Measurements from ENCODE around the gene RASSF8.
"Not testable (repeated sequence)": the region's sequence is repeated elsewhere in the genome, so short reads cannot be mapped to it uniquely, and the experiment has no call there.

RASSF8 gene

DNA sequence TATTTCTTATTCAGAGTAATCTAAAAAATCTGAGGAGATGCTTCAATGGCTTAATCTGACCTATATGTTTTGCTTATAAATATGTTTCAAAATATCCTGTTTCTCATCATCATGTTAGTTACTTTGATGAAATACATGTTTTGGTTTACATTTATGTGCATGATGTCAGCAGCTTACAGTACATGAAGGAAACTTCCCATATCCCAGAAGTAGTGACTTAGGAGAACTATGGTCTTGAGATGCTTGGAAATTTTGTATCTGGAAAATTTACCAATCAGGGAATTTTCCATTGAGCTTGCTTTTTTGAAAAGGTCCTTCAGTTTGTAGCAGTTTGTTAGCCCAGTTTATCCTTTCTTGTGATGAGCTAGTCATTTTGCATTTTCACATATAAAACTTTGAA lies 73.3 kb downstream of the RASSF8 start:
- DNase-seq = no peak

- DNase-seq = no peak
Observed at GRCh38 chr12:26032290-26032689, 73.8 kb downstream of the RASSF8 start.

DNA sequence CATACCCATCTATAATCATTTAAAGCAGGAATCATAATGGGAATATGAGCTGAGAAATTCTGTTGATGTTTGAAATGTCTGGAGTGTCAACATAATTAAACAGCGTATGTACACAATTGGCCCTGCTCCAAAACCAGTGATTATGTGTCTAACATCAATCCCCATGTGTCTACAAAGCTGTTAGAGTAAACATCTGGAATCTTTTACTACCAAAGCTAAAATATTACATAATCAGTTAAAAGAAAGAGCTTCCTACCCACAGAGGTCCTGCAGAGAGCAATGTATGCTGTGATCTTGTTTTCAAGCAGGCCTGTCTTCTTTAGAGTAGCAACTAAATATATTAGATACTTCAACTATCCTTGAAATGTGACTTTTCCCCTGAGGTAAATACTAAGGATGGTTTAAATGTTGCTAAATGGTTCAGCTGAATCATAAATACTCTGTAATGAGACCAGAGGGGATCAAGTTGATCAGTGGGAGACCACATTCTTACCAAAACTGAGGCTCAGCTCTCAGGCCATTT lies 74.3 kb downstream of the RASSF8 start:
- DNase-seq = no peak

- no peak for DNase-seq
Observed at GRCh38 chr12:26034371-26035142, 76.1 kb downstream of the RASSF8 start.

DNA sequence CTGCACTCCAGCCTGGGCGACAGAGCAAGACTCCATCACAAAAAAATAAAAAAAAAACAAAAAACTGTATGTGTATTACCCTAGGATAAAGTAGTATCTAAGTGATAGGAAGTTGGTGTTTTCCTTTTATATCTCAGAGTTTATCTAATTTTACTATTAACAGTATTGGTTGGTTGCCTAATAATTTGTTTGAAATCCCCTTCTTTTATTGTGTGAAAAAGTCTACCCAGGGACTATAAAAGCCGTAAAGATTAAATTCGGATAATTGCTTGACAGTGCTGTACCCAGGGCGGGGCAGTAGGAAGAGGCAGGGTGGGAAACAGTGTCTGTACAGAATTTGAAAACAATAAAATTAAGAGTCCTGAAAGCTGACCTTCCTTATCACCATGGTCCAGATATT lies 78.4 kb downstream of the RASSF8 start:
- no peak for DNase-seq

DNA sequence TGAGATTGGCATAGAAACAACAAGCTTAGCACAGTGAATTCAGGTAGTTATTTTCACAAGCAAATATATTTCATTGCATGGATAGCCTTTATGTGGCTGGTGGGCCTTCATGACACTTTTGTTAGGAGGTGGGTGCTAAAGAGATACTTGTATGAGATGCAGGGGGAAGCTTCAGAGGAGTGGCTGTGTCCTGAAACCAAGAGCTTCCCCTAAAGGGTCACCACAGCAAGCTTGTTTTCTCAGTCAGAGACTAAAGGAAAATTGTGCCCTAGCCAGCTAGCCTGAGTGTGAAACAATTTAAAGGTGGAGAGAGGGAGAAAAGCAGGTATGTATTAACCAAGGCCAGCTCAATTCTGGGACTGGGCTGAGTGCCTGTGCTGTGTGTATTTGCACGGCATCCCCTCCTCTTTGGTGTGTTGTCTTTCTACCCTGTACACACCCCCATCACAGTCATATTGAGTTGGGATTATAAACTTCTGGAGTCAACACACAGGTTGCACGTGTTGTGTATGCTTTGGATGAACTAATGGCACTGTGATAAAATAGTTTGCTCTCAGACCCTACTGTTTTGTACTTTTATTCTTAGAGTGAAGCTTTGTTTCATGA lies 79.2 kb downstream of the RASSF8 start:
- no peak for DNase-seq

GRCh38 chr12:26042645-26043044 lies 84.2 kb downstream of the RASSF8 start:
- DNase-seq = no peak

DNA sequence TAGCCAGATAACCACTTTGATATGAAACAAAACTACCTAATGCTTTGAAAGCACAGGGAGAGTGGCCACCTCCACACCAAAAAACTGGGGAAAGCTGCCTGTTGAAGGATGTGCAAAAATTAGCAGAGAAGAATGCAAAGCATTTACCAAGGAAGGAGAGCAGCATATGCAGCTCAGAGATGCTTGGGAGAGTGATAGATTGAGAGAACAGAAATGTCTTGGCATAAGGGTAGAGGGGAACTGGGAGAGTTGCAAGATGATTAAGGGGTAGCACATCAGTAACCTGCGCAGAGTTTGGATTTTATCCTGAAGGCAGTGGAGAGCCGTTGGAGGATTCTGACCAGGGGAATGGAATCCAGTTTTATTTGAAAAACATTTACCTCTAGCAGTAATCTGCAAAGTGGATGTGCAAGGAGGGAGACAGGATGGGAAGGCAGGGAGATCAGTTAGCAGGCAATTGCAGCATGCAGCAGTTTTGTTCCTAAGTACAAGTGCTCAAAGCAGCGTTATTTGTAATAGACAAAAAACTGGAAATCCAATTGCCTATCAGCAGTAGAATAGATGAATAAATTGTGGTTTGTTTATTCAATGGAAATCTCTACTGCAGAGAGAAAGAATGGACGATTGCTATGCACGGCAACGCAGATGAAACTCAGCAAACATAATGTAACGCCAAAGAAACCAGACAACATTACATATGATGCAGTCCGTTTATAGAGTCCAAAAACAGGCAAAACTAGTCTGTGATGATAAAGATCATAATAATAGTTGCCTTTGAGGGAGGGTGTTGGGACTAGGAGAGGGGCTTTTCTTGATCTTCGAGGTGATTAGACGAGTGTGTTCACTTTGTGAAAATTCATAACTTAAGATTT lies 84.9 kb downstream of the RASSF8 start:
- DNase-seq = no peak

DNA sequence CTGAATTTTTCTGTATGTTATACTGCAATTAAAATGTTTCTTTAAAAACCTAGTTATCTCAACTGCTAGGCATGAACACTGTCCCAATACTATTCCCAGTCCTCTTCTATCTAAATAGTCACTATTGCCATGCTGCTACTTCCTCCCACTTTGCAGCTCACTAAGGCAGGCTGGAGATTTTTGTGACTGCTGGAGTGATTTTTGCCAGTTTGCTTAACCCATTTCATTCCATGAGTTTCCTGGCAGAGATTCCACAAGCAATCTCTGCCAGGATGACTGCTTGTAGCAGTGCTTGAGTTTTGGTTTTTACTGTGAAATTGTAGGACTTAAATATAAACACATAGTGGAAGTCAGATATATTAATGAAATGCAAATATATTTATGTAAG lies 85.5 kb downstream of the RASSF8 start:
- DNase-seq = no peak

- no peak for DNase-seq
Observed at GRCh38 chr12:26044592-26044991, 86.1 kb downstream of the RASSF8 start.

GRCh38 chr12:26046203-26046602 lies 87.7 kb downstream of the RASSF8 start:
- DNase-seq = no peak

DNA sequence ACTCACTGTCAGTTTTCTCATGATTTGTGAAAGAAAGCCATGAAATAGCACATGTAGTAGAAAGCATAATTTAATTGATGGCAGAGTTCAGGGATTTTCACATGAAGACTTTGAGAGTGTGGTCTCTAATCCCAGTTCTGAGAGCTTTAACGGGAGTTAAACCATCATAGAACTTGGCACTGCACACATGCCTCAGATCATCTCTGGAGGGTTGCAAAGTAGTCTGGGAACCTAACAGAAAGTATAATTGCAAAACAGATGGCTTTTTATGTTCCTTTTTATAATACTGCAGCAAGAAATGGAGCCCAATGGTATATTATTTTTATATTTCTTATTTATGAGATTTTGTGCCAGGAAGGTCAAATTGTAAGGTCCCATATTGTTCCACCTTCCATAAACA lies 88.4 kb downstream of the RASSF8 start:
- no peak for DNase-seq

GRCh38 chr12:26047401-26048226 lies 89.1 kb downstream of the RASSF8 start:
- DNase-seq = no peak

DNA sequence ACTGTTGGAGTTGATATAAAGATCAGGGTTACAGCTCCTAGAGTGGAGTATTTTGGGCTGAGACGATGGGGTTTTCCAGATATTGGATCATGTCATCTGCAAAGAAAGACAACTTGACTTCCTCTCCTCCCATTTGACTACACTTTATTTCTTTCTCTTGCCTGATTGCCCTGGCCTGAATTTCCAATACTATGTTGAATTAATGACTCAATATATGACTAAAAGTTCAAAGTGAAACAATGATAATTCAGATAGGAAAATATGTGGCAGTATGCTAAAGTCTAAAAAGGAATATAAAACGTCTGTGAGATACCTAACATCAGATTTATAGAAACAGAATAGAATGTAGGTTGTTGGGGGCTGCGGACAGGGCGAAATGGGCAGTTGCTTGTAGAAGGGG lies 94.2 kb downstream of the RASSF8 start:
- DNase-seq = no peak

DNA sequence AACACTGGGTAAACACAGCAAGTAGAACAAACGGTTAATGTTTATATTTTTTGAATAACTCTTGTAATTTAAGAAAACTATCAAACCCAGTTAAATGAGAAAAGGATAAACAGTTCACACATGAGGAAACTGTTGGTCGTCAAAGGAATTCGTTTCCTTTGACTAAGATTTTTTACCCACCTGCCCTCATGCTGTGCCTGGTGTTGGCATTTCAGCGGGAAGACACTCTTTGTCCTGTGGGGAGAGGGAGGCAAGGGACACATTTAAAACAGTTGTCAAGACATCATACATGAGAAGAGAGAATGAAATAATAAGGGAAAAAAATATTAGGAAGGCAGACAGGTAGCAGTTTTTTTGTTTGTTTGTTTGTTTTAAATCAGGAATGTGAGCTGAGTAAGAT lies 95.9 kb downstream of the RASSF8 start:
- DNase-seq = no peak

DNA sequence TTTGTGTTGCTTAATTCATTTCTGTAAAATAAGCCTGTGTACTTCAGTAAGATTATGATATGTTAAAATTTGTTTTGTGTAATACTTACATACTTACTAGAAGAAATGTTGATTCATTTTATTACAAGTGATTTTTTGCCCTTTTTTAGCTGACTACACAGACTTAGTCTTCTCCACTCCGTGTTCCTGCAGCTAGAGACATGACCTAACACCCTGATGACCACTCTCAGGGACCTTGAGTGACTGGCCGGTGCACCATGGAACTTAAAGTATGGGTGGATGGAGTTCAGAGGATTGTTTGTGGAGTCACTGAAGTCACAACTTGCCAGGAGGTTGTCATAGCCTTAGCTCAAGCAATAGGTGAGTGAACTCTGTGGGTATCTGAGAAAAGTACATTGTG lies 96.6 kb downstream of the RASSF8 start:
- DNase-seq = no peak

DNA sequence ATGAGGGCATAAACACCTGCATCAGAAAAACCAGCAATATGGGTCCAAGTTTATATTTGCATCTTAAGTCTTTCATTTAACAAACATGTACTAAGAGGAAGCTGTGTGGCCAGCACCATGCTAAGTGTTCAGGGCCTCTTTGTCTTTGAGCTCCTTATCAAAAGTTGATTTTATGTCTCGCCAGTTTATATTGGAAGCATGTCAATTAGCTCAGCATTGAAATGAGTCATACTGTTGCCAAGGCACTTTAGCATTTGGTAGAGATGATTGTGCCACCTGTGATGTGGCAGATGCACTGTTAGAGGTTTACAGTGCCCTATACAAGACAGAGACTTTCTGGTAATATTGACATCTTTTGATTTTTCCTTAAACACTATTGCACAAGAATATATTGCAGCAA lies 97.9 kb downstream of the RASSF8 start:
- no peak for DNase-seq

- not testable (repeated sequence) for DNase-seq
Observed at GRCh38 chr12:26057271-26057670, 98.8 kb downstream of the RASSF8 start.

DNA sequence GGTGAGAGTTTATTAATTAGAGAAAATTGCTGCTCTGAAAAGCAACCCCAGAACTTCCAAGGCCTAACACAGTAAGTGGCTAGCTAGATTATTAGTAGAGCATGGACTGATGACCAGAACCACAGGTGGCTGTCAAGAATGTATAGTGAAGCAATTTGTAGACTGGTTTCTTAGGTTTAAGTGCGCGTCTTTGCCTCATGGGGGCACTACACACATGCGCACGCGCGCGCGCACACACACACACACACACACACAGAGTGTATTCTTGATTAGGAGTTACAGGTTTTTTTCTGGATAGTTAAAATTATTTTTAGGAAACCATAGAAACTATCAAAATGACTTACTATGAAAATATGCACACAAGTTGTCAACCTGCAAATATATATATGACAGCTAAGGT lies 99.8 kb downstream of the RASSF8 start:
- no peak for DNase-seq

DNA sequence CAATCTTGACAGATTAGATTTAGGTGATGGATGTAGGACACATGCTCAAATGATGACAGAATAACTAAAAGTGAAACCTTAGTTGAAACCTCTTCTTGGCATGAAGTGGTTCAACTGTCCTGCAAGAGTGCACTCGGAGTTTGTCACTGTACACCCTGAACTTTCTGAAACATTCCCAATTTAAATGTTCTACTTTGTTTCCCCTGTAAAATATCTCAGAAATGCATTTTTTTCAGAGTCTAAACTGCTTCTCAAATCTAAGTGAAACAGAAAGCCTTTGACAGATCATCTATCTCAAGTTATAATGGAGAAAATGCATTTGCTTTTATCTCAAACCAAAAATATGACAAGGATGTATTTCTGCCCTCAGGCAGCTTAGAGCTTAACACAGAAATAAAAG lies 100.3 kb downstream of the RASSF8 start:
- no peak for DNase-seq

- DNase-seq = no peak
Observed at GRCh38 chr12:26062006-26062405, 103.5 kb downstream of the RASSF8 start.

- no peak for DNase-seq
Observed at GRCh38 chr12:26062566-26062965, 104.1 kb downstream of the RASSF8 start.

GRCh38 chr12:26065451-26065850 lies 107.0 kb downstream of the RASSF8 start:
- DNase-seq = no peak

Data from T-helper 9 cell (primary cell).